DMS53 treated with DMSO at 0.1 percent for 48 hours (cell line): ENCODE measurements around the gene FAM234B.

Source experiments
- DNase-seq: peaks from one replicate; lab custom pipeline; 2025; ENCODE audit not compliant: unreplicated experiment; lab: John Stamatoyannopoulos, UW

FAM234B gene

GRCh38 chr12:13044002-13044905, at the start of gene FAM234B:
TSS of gene FAM234B (plus strand) at chr12:13044381. CDS start at chr12:13044404, 23 bp downstream.
- DNase-seq: peak; percentile 53

- no peak for DNase-seq
Measured at GRCh38 chr12:12995088-12995487, 49.1 kb upstream of the FAM234B start.

GRCh38 chr12:12996209-12996608, 48.0 kb upstream of the FAM234B start:
- no peak for DNase-seq

GRCh38 chr12:12997156-12997555, 47.0 kb upstream of the FAM234B start:
- DNase-seq: no peak

GRCh38 chr12:12997734-12998133, 46.4 kb upstream of the FAM234B start:
- DNase-seq: no peak

- DNase-seq: no peak
Measured at GRCh38 chr12:12998248-12998647, 45.9 kb upstream of the FAM234B start.

- DNase-seq: no peak
Measured at GRCh38 chr12:12999271-12999958, 44.8 kb upstream of the FAM234B start.

GRCh38 chr12:12999959-13000615, 44.1 kb upstream of the FAM234B start, which contains the start of gene HEBP1:
TSS of gene HEBP1 (minus strand) at chr12:13000265. CDS start at chr12:13000114, 151 bp downstream.
- peak; percentile 87 for DNase-seq

- DNase-seq: peak; percentile 86
Measured at GRCh38 chr12:13000616-13000924, 43.6 kb upstream of the FAM234B start.

- peak; percentile 47 for DNase-seq
Measured at GRCh38 chr12:13000925-13001774, 43.0 kb upstream of the FAM234B start.

- DNase-seq: no peak
Measured at GRCh38 chr12:13001775-13002040, 42.5 kb upstream of the FAM234B start.

- DNase-seq: no peak
Measured at GRCh38 chr12:13002301-13003097, 41.7 kb upstream of the FAM234B start.

GRCh38 chr12:13004361-13004760, 39.8 kb upstream of the FAM234B start:
- no peak for DNase-seq

- no peak for DNase-seq
Measured at GRCh38 chr12:13004986-13005385, 39.2 kb upstream of the FAM234B start.

GRCh38 chr12:13005649-13006048, 38.5 kb upstream of the FAM234B start:
- no peak for DNase-seq

GRCh38 chr12:13007496-13008233, 36.5 kb upstream of the FAM234B start:
- no peak for DNase-seq

GRCh38 chr12:13008741-13009380, 35.3 kb upstream of the FAM234B start:
- no peak for DNase-seq

- DNase-seq: no peak
Measured at GRCh38 chr12:13011098-13011497, 33.1 kb upstream of the FAM234B start.

GRCh38 chr12:13022851-13023271, 21.3 kb upstream of the FAM234B start:
- DNase-seq: no peak
